ENCODE measurements around the gene SRRM4.

GRCh38 chr12:119128527-119128926 lies 147.2 kb downstream of the SRRM4 start:
- no peak for TF ChIP-seq CTCF (IDR thresholded peaks at IDR 0.05)
- TF ChIP-seq ZFX (IDR thresholded peaks at IDR 0.05; ENCODE audit: borderline replicate concordance): no peak
